Esophagus squamous epithelium (tissue), 5 donors: ENCODE measurements around the gene ANKH. TPM values are rescaled to one million over a fixed set of nuclear protein-coding genes. Genes with fewer than 3 reads are reported as not detected.

Experiments used
- DNase-seq: peaks from one replicate; lab custom pipeline; 2025; lab: John Stamatoyannopoulos, UW
- H3K27ac ChIP-seq, 4 donors: fragments of 200-600 bp; sonication (generic); one replicate each; pipeline ENCODE4 v1.5.1; 2016 to 2019; ENCODE audit warnings: mild to moderate bottlenecking in 1 of 4
- H3K27me3 ChIP-seq, 4 donors: fragments of 200-600 bp; sonication (generic); 1 replicate in 3 of 4; 2 replicates in 1 of 4; pipeline versions ENCODE4 v1.5.1 to v1.6.0; 2017 to 2021; ENCODE audit warnings: antibody characterized with exemption in 1 of 4
- H3K36me3 ChIP-seq, 3 donors: fragments of 200-600 bp; sonication (generic); one replicate each; pipeline ENCODE4 v1.5.1; 2016 to 2019
- H3K4me1 ChIP-seq, 3 donors: fragments of 200-600 bp; sonication (generic); one replicate each; pipeline ENCODE4 v1.5.1; 2017 to 2019
- H3K4me3 ChIP-seq, 4 donors: fragments of 200-600 bp; sonication (generic); 1 replicate in 3 of 4; 2 replicates in 1 of 4; pipeline ENCODE4 v1.5.1; 2016 to 2019; ENCODE audit warnings: mild to moderate bottlenecking in 2 of 4, moderate library complexity in 1 of 4
- H3K9me3 ChIP-seq, 3 donors: fragments of 200-600 bp; sonication (generic); one replicate each; pipeline ENCODE4 v1.5.1; 2016 to 2019
- POLR2A ChIP-seq, 4 donors: fragments of 450-650 bp; IDR thresholded peaks; one replicate each; pipeline ENCODE4 v1.6.1; 2017; ENCODE audit warnings: antibody characterized with exemption in 4 of 4, mild to moderate bottlenecking in 4 of 4, moderate library complexity in 3 of 4
- WGBS, 2 donors: methylation state at CpG; one replicate each; pipeline ENCODE4 v1.1.5; 2018; 5-methylcytosine and 5-hydroxymethylcytosine counted together
- intact Hi-C: fragments of 100-400 bp; cut with DNase I; formaldehyde crosslinking; loops from one replicate; pipeline ENCODE4 v1.15.0; 2022
- total RNA-seq, 4 donors: library from RNA; depleted of rRNA; stranded (reverse); fragments of >200 nt; gene quantifications; one replicate each; pipeline ENCODE4 v1.1.0, GENCODE V29; 2016
- TF ChIP-seq, protein P1 (sequence below), 6 experiments: fragments of 450-650 bp in 4 of 6; fragments of 200-600 bp in 2 of 6; sonication (generic) in 2 of 6; IDR thresholded peaks; one replicate each; pipeline ENCODE4 v1.5.1; 2016 to 2019; ENCODE audit warnings: antibody characterized with exemption in 6 of 6, mild to moderate bottlenecking in 4 of 6, moderate library complexity in 4 of 6
- donor health status: DM: yes; HTN: yes; CAD: no.

The ANKH gene
- total RNA-seq, 4 donors from 2014 or later: 10.0 to 38.0 (median 16.7) TPM

DNA sequence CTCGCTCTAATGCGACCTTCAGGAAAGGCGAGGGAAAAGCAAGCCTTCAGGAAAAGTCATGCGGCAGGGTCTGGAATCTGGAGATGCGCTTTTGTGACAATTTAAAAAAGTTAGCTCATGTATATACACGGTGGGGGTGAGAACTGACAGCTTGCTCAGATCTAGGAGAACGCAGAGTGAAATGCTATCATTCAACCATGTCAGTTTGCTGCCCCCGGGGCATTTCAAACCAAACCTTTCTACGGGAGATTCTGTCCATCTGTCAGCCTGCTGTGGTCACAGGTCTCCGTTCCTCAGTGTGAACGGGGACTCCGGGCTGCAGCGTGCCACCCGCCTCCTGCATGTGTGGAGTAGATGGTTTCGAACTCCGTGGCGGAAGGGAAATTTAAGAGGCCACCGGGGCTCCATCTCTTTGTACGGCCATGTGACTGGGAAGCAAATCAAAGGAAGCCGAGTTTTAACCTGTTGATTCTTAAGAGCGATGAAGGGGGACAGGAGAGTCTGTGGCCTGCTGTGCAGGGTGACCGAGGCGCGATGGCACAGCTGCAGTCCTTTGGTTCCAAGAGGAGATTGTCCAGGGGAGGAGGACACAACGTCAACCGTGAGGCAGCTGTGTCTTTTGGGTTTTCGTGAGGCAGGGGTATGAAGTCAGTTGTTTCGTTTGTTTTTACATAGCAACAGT is 161.1 kb downstream of the ANKH start:
- intact Hi-C loops: no loop called here
- TF ChIP-seq POLR2A (IDR thresholded peaks at IDR 0.05): no peak
- TF ChIP-seq, protein P1, sequence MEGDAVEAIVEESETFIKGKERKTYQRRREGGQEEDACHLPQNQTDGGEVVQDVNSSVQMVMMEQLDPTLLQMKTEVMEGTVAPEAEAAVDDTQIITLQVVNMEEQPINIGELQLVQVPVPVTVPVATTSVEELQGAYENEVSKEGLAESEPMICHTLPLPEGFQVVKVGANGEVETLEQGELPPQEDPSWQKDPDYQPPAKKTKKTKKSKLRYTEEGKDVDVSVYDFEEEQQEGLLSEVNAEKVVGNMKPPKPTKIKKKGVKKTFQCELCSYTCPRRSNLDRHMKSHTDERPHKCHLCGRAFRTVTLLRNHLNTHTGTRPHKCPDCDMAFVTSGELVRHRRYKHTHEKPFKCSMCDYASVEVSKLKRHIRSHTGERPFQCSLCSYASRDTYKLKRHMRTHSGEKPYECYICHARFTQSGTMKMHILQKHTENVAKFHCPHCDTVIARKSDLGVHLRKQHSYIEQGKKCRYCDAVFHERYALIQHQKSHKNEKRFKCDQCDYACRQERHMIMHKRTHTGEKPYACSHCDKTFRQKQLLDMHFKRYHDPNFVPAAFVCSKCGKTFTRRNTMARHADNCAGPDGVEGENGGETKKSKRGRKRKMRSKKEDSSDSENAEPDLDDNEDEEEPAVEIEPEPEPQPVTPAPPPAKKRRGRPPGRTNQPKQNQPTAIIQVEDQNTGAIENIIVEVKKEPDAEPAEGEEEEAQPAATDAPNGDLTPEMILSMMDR (IDR thresholded peaks at IDR 0.05): no peak
- Histone ChIP-seq H3K27me3 (no peaks in the 10 kb centered on the region), H3K4me3 (no peak overlapping the region), H3K27ac (no peak overlapping the region), H3K36me3 (peaks cover 5 to 100% (median 13%) of the 10 kb centered on the region in 3 donors), H3K4me1 (peaks cover 0 to 16% (median 0%) of the 10 kb centered on the region in 3 donors), H3K9me3 (no peaks in the 10 kb centered on the region)
- 84 to 87% methylated on average over 19 to 28 of the region's 28 CpGs for WGBS, 2 donors
- no peak for DNase-seq

DNA sequence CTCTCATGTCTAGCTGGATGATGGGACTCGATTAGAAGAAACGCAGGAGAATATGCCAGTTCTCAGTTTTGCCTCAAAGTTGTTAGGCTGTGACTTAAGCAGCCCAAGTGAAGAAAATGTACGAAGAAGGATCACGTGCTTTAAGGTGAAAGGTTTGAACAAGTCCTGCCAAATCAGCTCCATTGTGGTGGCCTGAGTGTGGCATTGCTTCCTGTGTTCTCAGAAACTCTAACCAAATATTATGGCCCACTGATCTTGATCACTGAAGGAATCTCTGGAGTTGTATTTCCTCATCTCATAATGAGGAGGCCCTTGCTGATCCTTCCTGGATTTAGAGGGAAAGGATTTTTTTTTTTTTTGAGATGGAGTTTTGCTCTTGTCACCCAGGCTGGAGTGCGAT is 163.0 kb downstream of the ANKH start:
- Histone ChIP-seq H3K4me3 (no peak overlapping the region), H3K27me3 (no peaks in the 10 kb centered on the region), H3K36me3 (peaks cover 5 to 89% (median 17%) of the 10 kb centered on the region in 3 donors), H3K9me3 (no peaks in the 10 kb centered on the region), H3K27ac (no peak overlapping the region), H3K4me1 (peaks cover 0 to 20% (median 0%) of the 10 kb centered on the region in 3 donors)
- DNase-seq: no peak
- 83 to 86% methylated on average over 5 of the region's 5 CpGs for WGBS, 2 donors
- no peak for TF ChIP-seq POLR2A (IDR thresholded peaks at IDR 0.05)
- TF ChIP-seq, protein P1 (IDR thresholded peaks at IDR 0.05): no peak
- intact Hi-C loops: no loop called here

DNA sequence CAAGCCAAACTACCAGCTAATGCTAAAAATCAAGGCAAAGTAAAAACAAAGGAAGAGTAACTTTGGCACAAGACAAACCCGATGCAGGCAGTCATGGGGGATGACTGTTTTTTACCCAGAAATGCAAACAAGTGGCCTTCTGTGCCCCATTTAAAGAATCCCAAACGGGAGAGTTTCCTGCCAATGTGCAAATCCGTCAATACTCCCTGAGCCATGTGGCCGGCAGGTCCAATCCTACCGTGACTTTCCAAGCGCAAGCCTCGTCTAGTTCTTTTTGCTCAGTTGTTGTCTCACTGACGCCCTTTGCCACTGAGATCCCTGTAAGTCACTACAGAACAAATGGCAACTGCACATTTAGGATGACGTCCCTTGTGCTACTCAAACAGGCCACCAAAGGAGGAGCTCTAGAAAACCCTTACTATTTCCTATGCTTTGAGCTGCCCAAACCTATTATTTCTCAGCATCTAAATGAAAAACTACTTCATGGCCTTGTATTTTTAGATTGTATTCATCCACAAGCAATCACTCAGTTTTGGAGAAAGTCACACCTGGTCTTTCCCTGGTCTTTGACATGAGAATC is 163.7 kb downstream of the ANKH start:
- peaks cover 0 to 26% (median under 1%) of the 10 kb centered on the region in 3 donors for H3K4me1 ChIP-seq
- H3K4me3 ChIP-seq: no peak overlapping the region
- peaks cover 5 to 83% (median 17%) of the 10 kb centered on the region in 3 donors for H3K36me3 ChIP-seq
- WGBS, 2 donors: 71 to 78% methylated on average over 9 of the region's 9 CpGs
- no peak for DNase-seq
- intact Hi-C loops: no loop called here
- peak overlapping the region in 3 of 4 donors; percentile 14 to 38 (median 17) for H3K27ac ChIP-seq
- TF ChIP-seq, protein P1 (IDR thresholded peaks at IDR 0.05): no peak
- TF ChIP-seq POLR2A (IDR thresholded peaks at IDR 0.05): no peak
- H3K9me3 ChIP-seq: no peaks in the 10 kb centered on the region
- H3K27me3 ChIP-seq: no peaks in the 10 kb centered on the region

DNA sequence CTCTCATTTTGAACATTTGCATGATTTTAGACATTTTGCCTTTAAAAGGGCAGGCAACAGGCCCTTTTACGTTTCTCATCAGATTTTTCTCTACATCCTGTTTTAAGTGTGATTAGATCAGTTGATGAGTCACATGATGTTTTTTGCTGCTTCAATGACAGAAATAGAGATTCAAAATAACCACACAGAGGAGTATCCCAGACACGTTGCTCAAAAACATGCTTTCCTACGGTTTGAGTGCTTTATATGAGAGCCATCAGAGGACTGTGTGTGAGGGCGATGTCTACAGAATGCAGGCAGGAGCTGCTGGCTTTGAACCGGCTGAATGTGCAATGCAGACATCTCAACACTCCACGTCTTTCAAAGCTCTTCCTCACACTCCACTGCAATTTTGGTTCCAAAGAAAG is 165.0 kb downstream of the ANKH start:
- peak overlapping the region in 1 of 4 donors; percentile 17 for H3K27ac ChIP-seq
- intact Hi-C loops: no loop called here
- WGBS, 2 donors: 43 to 48% methylated on average over 6 of the region's 6 CpGs
- peaks cover 0 to 70% (median 16%) of the 10 kb centered on the region in 3 donors for H3K36me3 ChIP-seq
- DNase-seq: no peak
- peak in 1 of 4 donors; percentile 24 for TF ChIP-seq POLR2A (IDR thresholded peaks at IDR 0.05)
- TF ChIP-seq, protein P1 (IDR thresholded peaks at IDR 0.05): no peak
- no peak overlapping the region for H3K4me3 ChIP-seq
- no peaks in the 10 kb centered on the region for H3K9me3 ChIP-seq
- H3K4me1 ChIP-seq: peaks cover 4 to 39% (median 9%) of the 10 kb centered on the region in 3 donors
- no peaks in the 10 kb centered on the region for H3K27me3 ChIP-seq

DNA sequence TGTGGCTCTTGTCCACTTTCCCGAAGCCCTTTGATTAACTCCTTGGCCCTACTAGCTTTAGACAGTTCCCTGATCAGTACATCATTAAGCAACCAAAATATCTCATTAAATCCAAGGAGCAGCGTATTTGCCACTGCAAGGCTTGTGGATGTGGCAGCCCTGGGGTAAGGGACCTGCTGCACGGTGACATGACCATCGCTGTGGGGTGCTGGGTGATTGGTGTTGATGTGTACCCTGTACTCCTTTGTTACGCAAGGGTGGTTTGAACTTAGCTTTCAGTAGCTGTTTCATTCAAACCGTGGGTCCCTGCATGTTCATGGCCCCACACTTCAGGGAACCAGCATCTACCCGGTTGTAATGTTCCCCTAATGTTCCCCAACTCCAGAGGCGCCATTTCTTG is 166.0 kb downstream of the ANKH start:
- no peaks in the 10 kb centered on the region for H3K9me3 ChIP-seq
- intact Hi-C loops: no loop called here
- H3K27me3 ChIP-seq: no peaks in the 10 kb centered on the region
- peaks cover 0 to 69% (median 5%) of the 10 kb centered on the region in 3 donors for H3K36me3 ChIP-seq
- TF ChIP-seq POLR2A (IDR thresholded peaks at IDR 0.05): no peak
- TF ChIP-seq, protein P1 (IDR thresholded peaks at IDR 0.05): no peak
- H3K4me1 ChIP-seq: peaks cover 6 to 50% (median 17%) of the 10 kb centered on the region in 3 donors
- no peak overlapping the region for H3K4me3 ChIP-seq
- WGBS, 2 donors: 92 to 94% methylated on average over 3 to 8 of the region's 8 CpGs
- no peak overlapping the region for H3K27ac ChIP-seq
- no peak for DNase-seq
